H1 (cell line): ENCODE results near the gene CYB561A3. TPM values are rescaled to one million over a fixed set of nuclear protein-coding genes. Genes with fewer than 3 reads are reported as not detected.

Experiments
- CTCF ChIA-PET: fragments of 300-600 bp; sonication (Branson Sonifier 250); formaldehyde crosslinking; loops from one replicate; lab custom pipeline; 2021; ENCODE audit not compliant: partially characterized antibody; lab: Charles Lee
- POLR2A ChIA-PET: fragments of 300-600 bp; sonication (Branson Sonifier 250); formaldehyde crosslinking; loops from one replicate; lab custom pipeline; 2021; ENCODE audit warnings: inconsistent platforms; ENCODE audit not compliant: partially characterized antibody; lab: Charles Lee
- DNase-seq, 2 experiments: peaks; one replicate each; pipeline versions ENCODE4 v3.0.0 to v3.0.0-alpha.2; 2010 to 2022; ENCODE audit warnings: low spot score in 2 of 2, low read depth in 1 of 2, mixed read lengths in 1 of 2
- FAIRE-seq: peaks from 2 replicates; lab custom pipeline; 2011; peaks lifted over from hg19 to GRCh38; lab: Jason Lieb, UNC
- H2AFZ ChIP-seq: 2 replicates; pipeline ENCODE4 v1.8.1; 2012; ENCODE audit warnings: low read length, inconsistent platforms
- H2AK5ac ChIP-seq: 2 replicates; pipeline ENCODE4 v1.6.1; 2013; ENCODE audit warnings: low read depth, low read length
- H2BK120ac ChIP-seq: replicated peaks from 2 replicates; pipeline ENCODE3; 2013; ENCODE audit warnings: low read depth, low read length, inconsistent platforms
- H2BK12ac ChIP-seq: 2 replicates; pipeline ENCODE4 v1.6.1; 2013; ENCODE audit warnings: low read depth, low read length
- H2BK15ac ChIP-seq: 2 replicates; pipeline ENCODE4 v1.6.1; 2013; ENCODE audit warnings: low read length
- H2BK20ac ChIP-seq: 2 replicates; pipeline ENCODE4 v1.6.1; 2013; ENCODE audit warnings: low read length
- H2BK5ac ChIP-seq: 2 replicates; pipeline ENCODE4 v1.6.1; 2013; ENCODE audit warnings: low read depth, low read length
- H3K14ac ChIP-seq: 2 replicates; pipeline ENCODE4 v1.6.1; 2013; ENCODE audit warnings: inconsistent platforms; ENCODE audit not compliant: insufficient read length
- H3K18ac ChIP-seq: 2 replicates; pipeline ENCODE4 v1.6.1; 2013; ENCODE audit warnings: low read length; ENCODE audit errors: extremely low read depth
- H3K23ac ChIP-seq: 2 replicates; pipeline ENCODE4 v1.6.1; 2013; ENCODE audit warnings: inconsistent platforms; ENCODE audit not compliant: insufficient read length
- H3K23me2 ChIP-seq: 2 replicates; pipeline ENCODE4 v1.6.1; 2013; ENCODE audit warnings: low read depth, low read length
- H3K27ac ChIP-seq: 2 replicates; pipeline ENCODE4 v1.6.1; 2011; ENCODE audit warnings: low read depth, low read length, inconsistent platforms
- H3K27me3 ChIP-seq, 4 experiments: replicated peaks in 1 of 4; 1 replicate in 1 of 4; 2 replicates in 3 of 4; pipeline versions ENCODE4 v1.6.1 to v1.8.1; 2011 to 2013; ENCODE audit warnings: low read length in 3 of 4, mild to moderate bottlenecking in 3 of 4, inconsistent platforms in 2 of 4, mixed read lengths in 2 of 4, moderate library complexity in 1 of 4; ENCODE audit not compliant: control insufficient read depth in 3 of 4, insufficient read depth in 3 of 4; ENCODE audit errors: extremely low read depth in 1 of 4
- H3K36me3 ChIP-seq, 4 experiments: 2 replicates each; pipeline versions ENCODE4 v1.6.1 to v1.8.1; 2011 to 2013; ENCODE audit warnings: mild to moderate bottlenecking in 4 of 4, low read length in 3 of 4, moderate library complexity in 2 of 4, control low read depth in 1 of 4, inconsistent platforms in 1 of 4; ENCODE audit not compliant: insufficient read depth in 4 of 4, control insufficient read depth in 2 of 4
- H3K4ac ChIP-seq: replicated peaks from 2 replicates; pipeline ENCODE3; 2013; ENCODE audit warnings: low read length, low read depth, mixed read lengths, inconsistent platforms; ENCODE audit not compliant: insufficient read length
- H3K4me1 ChIP-seq, 4 experiments: replicated peaks in 1 of 4; 1 replicate in 1 of 4; 2 replicates in 3 of 4; pipeline versions ENCODE4 v1.6.1 to v1.8.1; 2011 to 2013; ENCODE audit warnings: low read length in 3 of 4, inconsistent platforms in 2 of 4, mixed read lengths in 1 of 4; ENCODE audit not compliant: insufficient read depth in 4 of 4, control insufficient read depth in 3 of 4
- H3K4me2 ChIP-seq, 2 experiments: 2 replicates each; pipeline versions ENCODE4 v1.6.1 to v1.8.1; 2011 to 2013; ENCODE audit warnings: low read depth in 2 of 2, low read length in 2 of 2, control low read depth in 1 of 2, inconsistent platforms in 1 of 2, mild to moderate bottlenecking in 1 of 2; ENCODE audit not compliant: insufficient read depth in 1 of 2
- H3K4me3 ChIP-seq, 4 experiments: fragments of 200-600, 300-600 bp in 1 of 4; sonication (generic), shearing (Covaris generic), sonication (Bioruptor Twin) in 1 of 4; 2 replicates each; pipeline versions ENCODE4 v1.5.1 to v1.8.1; 2011 to 2016; ENCODE audit warnings: low read length in 4 of 4, low read depth in 3 of 4, control low read depth in 2 of 4, inconsistent platforms in 2 of 4, mild to moderate bottlenecking in 2 of 4, mixed read lengths in 1 of 4, moderate library complexity in 1 of 4; ENCODE audit not compliant: insufficient read depth in 2 of 4; ENCODE audit errors: extremely low read depth in 1 of 4
- H3K56ac ChIP-seq: replicated peaks from 2 replicates; pipeline ENCODE3; 2013; ENCODE audit warnings: low read depth, mild to moderate bottlenecking, mixed read lengths, low read length, inconsistent platforms; ENCODE audit not compliant: insufficient read length
- H3K79me1 ChIP-seq: 2 replicates; pipeline ENCODE4 v1.6.1; 2013; ENCODE audit warnings: low read depth, low read length, control low read depth
- H3K79me2 ChIP-seq, 2 experiments: 2 replicates each; pipeline versions ENCODE4 v1.6.1 to v1.8.1; 2012 to 2013; ENCODE audit warnings: low read length in 2 of 2, mild to moderate bottlenecking in 2 of 2, inconsistent platforms in 1 of 2; ENCODE audit not compliant: insufficient read depth in 2 of 2, control insufficient read depth in 1 of 2
- H3K9ac ChIP-seq, 4 experiments: replicated peaks in 1 of 4; 1 replicate in 1 of 4; 2 replicates in 3 of 4; pipeline versions ENCODE4 v1.6.1 to v1.8.1; 2011 to 2013; ENCODE audit warnings: low read depth in 3 of 4, low read length in 3 of 4, control low read depth in 2 of 4, mild to moderate bottlenecking in 2 of 4, moderate library complexity in 2 of 4, inconsistent platforms in 1 of 4; ENCODE audit errors: extremely low read depth in 1 of 4
- H3K9me3 ChIP-seq, 2 experiments: 2 replicates each; pipeline versions ENCODE4 v1.6.1 to v1.8.1; 2012 to 2013; ENCODE audit warnings: mild to moderate bottlenecking in 2 of 2, moderate library complexity in 2 of 2, control low read depth in 1 of 2, inconsistent platforms in 1 of 2, low read depth in 1 of 2, low read length in 1 of 2, mixed read lengths in 1 of 2; ENCODE audit not compliant: insufficient read depth in 2 of 2
- H4K20me1 ChIP-seq, 2 experiments: replicated peaks in 1 of 2; 2 replicates each; pipeline versions ENCODE3 to v1.8.1; 2011 to 2013; ENCODE audit warnings: inconsistent platforms in 2 of 2, low read length in 2 of 2, mild to moderate bottlenecking in 1 of 2; ENCODE audit not compliant: insufficient read depth in 2 of 2, control insufficient read depth in 1 of 2
- H4K5ac ChIP-seq: 2 replicates; pipeline ENCODE4 v1.6.1; 2013; ENCODE audit warnings: low read length, low read depth, mixed read lengths, inconsistent platforms; ENCODE audit not compliant: insufficient read length
- H4K8ac ChIP-seq: 2 replicates; pipeline ENCODE4 v1.8.0; 2013; ENCODE audit warnings: mild to moderate bottlenecking, moderate library complexity, low read length, inconsistent platforms; ENCODE audit not compliant: insufficient read depth; ENCODE audit errors: extremely low read depth
- H4K91ac ChIP-seq: replicated peaks from 2 replicates; pipeline ENCODE3; 2013; ENCODE audit warnings: low read length, mixed read lengths, inconsistent platforms; ENCODE audit not compliant: insufficient read length
- BCL11A ChIP-seq, 2 experiments: IDR thresholded peaks; one replicate each; pipeline ENCODE4 v1.6.1; 2011; ENCODE audit warnings: low read depth in 2 of 2, low read length in 2 of 2, mild to moderate bottlenecking in 2 of 2
- CBX8 ChIP-seq: fragments of 300-800, 300-1000 bp; sonication (generic); IDR thresholded peaks from 2 replicates; pipeline ENCODE4 v1.7.1; 2016; ENCODE audit warnings: low read depth, low read length, borderline replicate concordance
- CEBPB ChIP-seq: IDR thresholded peaks from 2 replicates; pipeline ENCODE4 v1.6.1; 2012; ENCODE audit warnings: low read depth, low read length
- FOSL1 ChIP-seq: IDR thresholded peaks from 2 replicates; pipeline ENCODE4 v1.6.1; 2011; ENCODE audit warnings: mild to moderate bottlenecking, low read depth, low read length, moderate library complexity; ENCODE audit not compliant: insufficient read depth
- HDAC6 ChIP-seq: IDR thresholded peaks from one replicate; pipeline ENCODE4 v1.7.1; 2012; ENCODE audit warnings: low read depth, mild to moderate bottlenecking, inconsistent platforms, low read length, moderate library complexity
- MAX ChIP-seq: IDR thresholded peaks from 2 replicates; pipeline ENCODE4 v1.6.1; 2012; ENCODE audit warnings: inconsistent platforms
- PHF8 ChIP-seq: fragments of 200-600 bp; sonication (generic); conservative IDR thresholded peaks from 2 replicates; pipeline ENCODE4 v1.7.1; 2012; ENCODE audit warnings: low read depth, mild to moderate bottlenecking, inconsistent platforms, low read length, moderate library complexity
- RFX5 ChIP-seq: IDR thresholded peaks from 2 replicates; pipeline ENCODE4 v1.6.1; 2011; ENCODE audit warnings: low read depth, low read length, improper control_type of control experiment, borderline replicate concordance
- SIN3A ChIP-seq, 2 experiments: IDR thresholded peaks in 1 of 2; conservative IDR thresholded peaks in 1 of 2; 2 replicates each; pipeline ENCODE4 v1.6.1; 2011 to 2012; ENCODE audit warnings: low read length in 2 of 2, improper control_type of control experiment in 1 of 2, low read depth in 1 of 2, mild to moderate bottlenecking in 1 of 2
- TBP ChIP-seq: IDR thresholded peaks from 2 replicates; pipeline ENCODE4 v1.6.1; 2011; ENCODE audit warnings: low read depth, low read length, improper control_type of control experiment
- WGBS, 2 experiments: shearing (Covaris generic) in 1 of 2; methylation state at CpG; one replicate each; pipeline versions ENCODE4 v1.1.6 to v1.1.7; 2013 to 2015; ENCODE audit warnings: low lambda C conversion rate in 2 of 2, mixed read lengths in 2 of 2, inconsistent platforms in 1 of 2, low coverage in 1 of 2, missing lambda C conversion rate in 1 of 2; ENCODE audit not compliant: insufficient replicate concordance in 2 of 2, insufficient coverage in 1 of 2, insufficient read length in 1 of 2; ENCODE audit errors: extremely low coverage in 1 of 2, missing lambda C conversion rate in 1 of 2; 5-methylcytosine and 5-hydroxymethylcytosine counted together
- polyA plus RNA-seq, 7 experiments: library from polyadenylated mRNA; depleted of rRNA in 3 of 7; stranded (reverse) in 5 of 7; unstranded in 2 of 7; fragments of >200 nt in 5 of 7; fragments of 200-250 nt in 2 of 7; gene quantifications; 1 replicate in 5 of 7; 2 replicates in 1 of 7; 4 replicates in 1 of 7; pipeline versions ENCODE4 v1.2.1 to v1.2.3, GENCODE V29; 2011 to 2013; ENCODE audit warnings: missing spikeins in 2 of 7, mixed read lengths in 2 of 7
- total RNA-seq: library from RNA; stranded (reverse); fragmentation: NEBNext Ultra II Directional; extraction: Animal tissue kit (Norgen Biotek cat#: 25700); gene quantifications from 2 replicates; pipeline ENCODE4 v1.2.1, GENCODE V29; 2021

Gene CYB561A3
- total and polyA plus RNA-seq, 2 of the 8 experiments (the other 6 are each of a cell fraction or from before 2014, with no cell fraction given), result 29.6 to 41.2 TPM

GRCh38 chr11:61375761-61376108 lies 14.1 kb upstream of the CYB561A3 start:
- no peak overlapping the region for H2BK12ac ChIP-seq
- no peak overlapping the region for H3K18ac ChIP-seq
- H3K56ac ChIP-seq, result no peak overlapping the region
- H2AFZ ChIP-seq, result no peak overlapping the region
- H4K8ac ChIP-seq, result no peak overlapping the region
- no peak overlapping the region for H4K5ac ChIP-seq
- H3K79me1 ChIP-seq, result no peaks in the 10 kb centered on the region
- no peak overlapping the region for H3K14ac ChIP-seq
- ChIA-PET POLR2A (interaction anchor here (0.6 to 38.6 kb wide), 3 partner anchors 10 to 106 kb away, joined by 3 to 1106 read pairs (median 8); partner anchors contain the start of genes CYB561A3, DDB1, TKFC and TMEM138), CTCF (interaction anchor here (1.0 to 4.5 kb wide), 4 partner anchors 9 to 39 kb away, joined by 4 to 21 read pairs (median 8); partner anchors contain the start of gene TMEM138)
- FAIRE-seq, result no peak
- no peak overlapping the region for H2AK5ac ChIP-seq
- no peak overlapping the region for H3K9ac ChIP-seq
- H3K4me1 ChIP-seq, result no peaks in the 10 kb centered on the region
- no peak overlapping the region for H3K4ac ChIP-seq
- peaks cover 0 to 34% (median 9%) of the 10 kb centered on the region in 4 experiments; a peak in 4 of 8 replicates for H3K36me3 ChIP-seq
- no peak overlapping the region for H3K4me3 ChIP-seq
- H2BK15ac ChIP-seq, result no peak overlapping the region
- no peak overlapping the region for H2BK5ac ChIP-seq
- H3K23me2 ChIP-seq, result no peaks in the 10 kb centered on the region
- TF ChIP-seq BCL11A (IDR thresholded peaks at IDR 0.05; ENCODE audit: low read depth in 2 of 2, low read length in 2 of 2) (no peak), CEBPB (no peak), CBX8 (no peak), FOSL1 (no peak), PHF8 (no peak), SIN3A (conservative IDR thresholded peaks at IDR 0.05 in 1 of 2, IDR thresholded peaks at IDR 0.05 in 1 of 2; ENCODE audit: low read depth in 1 of 2, low read length in 2 of 2) (no peak), RFX5 (no peak), MAX (no peak), TBP (no peak), HDAC6 (no peak)
- H3K9me3 ChIP-seq, result peaks cover 16 to 19% of the 10 kb centered on the region in 2 experiments
- no peak overlapping the region for H2BK120ac ChIP-seq
- no peak overlapping the region for H3K4me2 ChIP-seq
- no peak overlapping the region for H4K91ac ChIP-seq
- no peaks in the 10 kb centered on the region for H3K27me3 ChIP-seq
- no peak overlapping the region for H3K27ac ChIP-seq
- DNase-seq, result no peak
- H2BK20ac ChIP-seq, result no peak overlapping the region
- 92% methylated on average over 6 of the region's 6 CpGs; no CpG with 5 or more reads in 1 of the 2 experiments for WGBS, 2 experiments
- H3K23ac ChIP-seq, result no peak overlapping the region
- H4K20me1 ChIP-seq, result no peaks in the 10 kb centered on the region
- no peaks in the 10 kb centered on the region for H3K79me2 ChIP-seq
